ENCODE data around the gene C1orf74. TPM values are rescaled to one million over a fixed set of nuclear protein-coding genes. Genes with fewer than 3 reads are reported as not detected.

Gene C1orf74
- total RNA-seq, 1 experiment from 2014 or later, result 5.6 TPM

DNA sequence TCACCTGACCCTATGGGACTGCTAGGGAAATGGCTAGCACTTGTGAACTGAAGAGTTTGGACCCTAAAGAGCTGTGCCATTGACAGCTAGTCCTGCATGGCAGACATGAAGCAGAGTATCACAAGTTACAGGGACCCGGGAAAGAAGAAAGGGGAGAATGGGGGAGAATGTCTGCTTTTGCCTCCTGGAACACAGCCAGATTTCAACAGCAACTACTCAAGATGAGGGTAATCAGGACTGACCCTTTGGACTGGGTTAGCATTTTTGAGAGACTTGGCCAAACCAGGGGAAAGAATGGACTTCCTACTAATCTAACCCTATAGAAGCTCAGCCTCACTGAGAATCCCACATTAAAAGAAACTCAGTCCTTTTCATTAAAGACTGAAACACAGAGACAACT is 34.7 kb upstream of the C1orf74 start:
- Histone ChIP-seq H3K4me2 (ENCODE audit: low read length) (no peak overlapping the region), H3K79me2 (ENCODE audit: insufficient read depth, low read length) (no peaks in the 10 kb centered on the region), H3K27me3 (ENCODE audit: insufficient read depth, low read length) (no peaks in the 10 kb centered on the region; the same call in 1 of the 2 replicates), H3K4me3 (replicated peaks in 1 of 2; ENCODE audit: low read depth in 1 of 2, low read length in 2 of 2) (no peak overlapping the region), H3K36me3 (ENCODE audit: control insufficient read depth in 1 of 2, insufficient read depth in 2 of 2, low read length in 2 of 2) (no peaks in the 10 kb centered on the region), H3K9me2 (ENCODE audit: insufficient read depth) (no peaks in the 10 kb centered on the region), H4K20me1 (ENCODE audit: insufficient read depth) (no peaks in the 10 kb centered on the region), H3K4me1 (ENCODE audit: control insufficient read depth in 1 of 2, insufficient read depth in 2 of 2, low read length in 2 of 2) (peaks cover 0 to 17% of the 10 kb centered on the region in 2 experiments; a peak in 2 of 4 replicates), H2AFZ (ENCODE audit: low read depth, low read length, poor library complexity, severe bottlenecking) (no peak overlapping the region), H3K9ac (ENCODE audit: low read length) (no peak overlapping the region), H3K9me3 (ENCODE audit: control insufficient read depth in 1 of 2, insufficient read depth in 1 of 2, low read depth in 1 of 2, low read length in 2 of 2) (no peaks in the 10 kb centered on the region), H3K27ac (ENCODE audit: low read depth, low read length) (no peak overlapping the region)
- ChIA-PET POLR2A (no interaction called here), CTCF (no interaction called here), RAD21 (ENCODE audit: low non-redundant PET in 1 of 2, low total read pairs in 2 of 2, uncharacterized antibody in 2 of 2, unreplicated experiment in 2 of 2) (no interaction called here)
- ATAC-seq, result no peak
- TF ChIP-seq POLR2AphosphoS5 (IDR thresholded peaks at IDR 0.05; ENCODE audit: low read depth, low read length) (no peak), EGR1 (IDR thresholded peaks at IDR 0.05; ENCODE audit: low read depth) (no peak), JUND (IDR thresholded peaks at IDR 0.05) (no peak), YY1 (IDR thresholded peaks at IDR 0.05; ENCODE audit: extremely low read depth, insufficient replicate concordance, low read depth, low read length) (no peak), EZH2 (IDR thresholded peaks at IDR 0.05) (no peak), ELF1 (IDR thresholded peaks at IDR 0.05; ENCODE audit: borderline replicate concordance, low read depth) (no peak), SP1 (IDR thresholded peaks at IDR 0.05; ENCODE audit: low read depth) (no peak), SRF (IDR thresholded peaks at IDR 0.05; ENCODE audit: low read depth) (no peak), TCF7L2 (IDR thresholded peaks at IDR 0.05; ENCODE audit: borderline replicate concordance, extremely low read depth, insufficient read depth, insufficient read length) (no peak), RAD21 (IDR thresholded peaks at IDR 0.05; ENCODE audit: low read depth) (no peak), POLR2A (IDR thresholded peaks at IDR 0.05; ENCODE audit: borderline replicate concordance, extremely low read depth, insufficient read depth, insufficient read length) (no peak), EZH2phosphoT487 (IDR thresholded peaks at IDR 0.05; ENCODE audit: borderline replicate concordance) (no peak), ZBTB33 (IDR thresholded peaks at IDR 0.05; ENCODE audit: extremely low read depth, insufficient replicate concordance, low read length) (no peak), ZFX (IDR thresholded peaks at IDR 0.05) (no peak), ZNF274 (IDR thresholded peaks at IDR 0.05; ENCODE audit: low read depth, low read length) (no peak)
- TF ChIP-seq, protein P1, sequence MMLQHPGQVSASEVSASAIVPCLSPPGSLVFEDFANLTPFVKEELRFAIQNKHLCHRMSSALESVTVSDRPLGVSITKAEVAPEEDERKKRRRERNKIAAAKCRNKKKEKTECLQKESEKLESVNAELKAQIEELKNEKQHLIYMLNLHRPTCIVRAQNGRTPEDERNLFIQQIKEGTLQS (IDR thresholded peaks at IDR 0.05), result no peak
- TF ChIP-seq, protein P2, sequence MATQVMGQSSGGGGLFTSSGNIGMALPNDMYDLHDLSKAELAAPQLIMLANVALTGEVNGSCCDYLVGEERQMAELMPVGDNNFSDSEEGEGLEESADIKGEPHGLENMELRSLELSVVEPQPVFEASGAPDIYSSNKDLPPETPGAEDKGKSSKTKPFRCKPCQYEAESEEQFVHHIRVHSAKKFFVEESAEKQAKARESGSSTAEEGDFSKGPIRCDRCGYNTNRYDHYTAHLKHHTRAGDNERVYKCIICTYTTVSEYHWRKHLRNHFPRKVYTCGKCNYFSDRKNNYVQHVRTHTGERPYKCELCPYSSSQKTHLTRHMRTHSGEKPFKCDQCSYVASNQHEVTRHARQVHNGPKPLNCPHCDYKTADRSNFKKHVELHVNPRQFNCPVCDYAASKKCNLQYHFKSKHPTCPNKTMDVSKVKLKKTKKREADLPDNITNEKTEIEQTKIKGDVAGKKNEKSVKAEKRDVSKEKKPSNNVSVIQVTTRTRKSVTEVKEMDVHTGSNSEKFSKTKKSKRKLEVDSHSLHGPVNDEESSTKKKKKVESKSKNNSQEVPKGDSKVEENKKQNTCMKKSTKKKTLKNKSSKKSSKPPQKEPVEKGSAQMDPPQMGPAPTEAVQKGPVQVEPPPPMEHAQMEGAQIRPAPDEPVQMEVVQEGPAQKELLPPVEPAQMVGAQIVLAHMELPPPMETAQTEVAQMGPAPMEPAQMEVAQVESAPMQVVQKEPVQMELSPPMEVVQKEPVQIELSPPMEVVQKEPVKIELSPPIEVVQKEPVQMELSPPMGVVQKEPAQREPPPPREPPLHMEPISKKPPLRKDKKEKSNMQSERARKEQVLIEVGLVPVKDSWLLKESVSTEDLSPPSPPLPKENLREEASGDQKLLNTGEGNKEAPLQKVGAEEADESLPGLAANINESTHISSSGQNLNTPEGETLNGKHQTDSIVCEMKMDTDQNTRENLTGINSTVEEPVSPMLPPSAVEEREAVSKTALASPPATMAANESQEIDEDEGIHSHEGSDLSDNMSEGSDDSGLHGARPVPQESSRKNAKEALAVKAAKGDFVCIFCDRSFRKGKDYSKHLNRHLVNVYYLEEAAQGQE (IDR thresholded peaks at IDR 0.05; ENCODE audit: low read depth), result no peak
- TF ChIP-seq, protein P3, sequence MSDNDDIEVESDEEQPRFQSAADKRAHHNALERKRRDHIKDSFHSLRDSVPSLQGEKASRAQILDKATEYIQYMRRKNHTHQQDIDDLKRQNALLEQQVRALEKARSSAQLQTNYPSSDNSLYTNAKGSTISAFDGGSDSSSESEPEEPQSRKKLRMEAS (IDR thresholded peaks at IDR 0.05), result no peak
- no TSS peak for BruUV-seq (replicated peaks)
- DNase-seq (ENCODE audit: low read depth, low spot score), result no peak
- intact Hi-C loops (cut with micrococcal nuclease), result no loop called here
